NB4 (cell line): ENCODE measurements around the gene NR2C2AP.

Experiments
- CTCF ChIP-seq: IDR thresholded peaks from one replicate; pipeline ENCODE4 v1.5.1; 2012; ENCODE audit warnings: low read depth, low read length
- MYC ChIP-seq: IDR thresholded peaks from 2 replicates; pipeline ENCODE4 v1.6.1; 2011; ENCODE audit warnings: low read depth, low read length
- POLR2A ChIP-seq: IDR thresholded peaks from 2 replicates; pipeline ENCODE4 v1.6.1; 2011; ENCODE audit warnings: mild to moderate bottlenecking; ENCODE audit not compliant: insufficient read length; ENCODE audit errors: extremely low read depth

GRCh38 chr19:19157808-19158207 lies 45.4 kb downstream of the NR2C2AP start:
- no peak for TF ChIP-seq CTCF
- TF ChIP-seq POLR2A: no peak
- TF ChIP-seq MYC: no peak
